GM23338 (cell line): ENCODE results near the gene SETBP1. TPM values are rescaled to one million over a fixed set of nuclear protein-coding genes. Genes with fewer than 3 reads are reported as not detected.

Source experiments
- ATAC-seq: fragments of 200-7000 bp; cut with Tn5 transposase; 3 replicates; pipeline ENCODE4 v1.9.1; 2020
- DNase-seq: peaks from one replicate; pipeline ENCODE4 v3.0.0-alpha.2; 2015; ENCODE audit warnings: low spot score
- H2AFZ ChIP-seq: fragments of 200-600 bp; sonication (generic); 2 replicates; pipeline ENCODE4 v1.8.0; 2016; ENCODE audit warnings: antibody characterized with exemption, mild to moderate bottlenecking, moderate library complexity
- H3F3A ChIP-seq: fragments of 200-600 bp; sonication (generic); replicated peaks from 2 replicates; pipeline ENCODE4 v1.8.0; 2017; ENCODE audit warnings: antibody characterized with exemption, mixed run types, low read depth
- H3K27ac ChIP-seq: fragments of 200-600 bp; sonication (generic); 2 replicates; pipeline ENCODE4 v1.6.1; 2016; ENCODE audit warnings: low read depth
- H3K27me3 ChIP-seq: fragments of 200-600 bp; sonication (generic); 2 replicates; pipeline ENCODE4 v1.8.0; 2016; ENCODE audit warnings: mild to moderate bottlenecking, mixed run types, moderate library complexity; ENCODE audit not compliant: insufficient read depth
- H3K36me3 ChIP-seq: fragments of 200-600 bp; sonication (generic); 2 replicates; pipeline ENCODE4 v1.8.0; 2016; ENCODE audit warnings: mild to moderate bottlenecking; ENCODE audit not compliant: insufficient read depth
- H3K4me1 ChIP-seq: fragments of 200-600 bp; sonication (generic); 2 replicates; pipeline ENCODE4 v1.8.0; 2016; ENCODE audit warnings: mild to moderate bottlenecking, moderate library complexity; ENCODE audit not compliant: insufficient read depth
- H3K4me2 ChIP-seq: fragments of 200-600 bp; sonication (generic); 2 replicates; pipeline ENCODE4 v1.7.1; 2017; ENCODE audit warnings: mixed run types
- H3K4me3 ChIP-seq: fragments of 200-600 bp; sonication (generic); 2 replicates; pipeline ENCODE4 v1.6.1; 2016; ENCODE audit warnings: mixed run types
- H3K79me2 ChIP-seq: fragments of 200-600 bp; sonication (generic); replicated peaks from 2 replicates; pipeline ENCODE4 v1.8.0; 2017; ENCODE audit warnings: mild to moderate bottlenecking; ENCODE audit not compliant: insufficient read depth
- H3K9me2 ChIP-seq: fragments of 200-600 bp; sonication (generic); 2 replicates; pipeline ENCODE4 v1.8.0; 2017; ENCODE audit not compliant: insufficient read depth
- H4K20me1 ChIP-seq: fragments of 200-600 bp; sonication (generic); replicated peaks from 2 replicates; pipeline ENCODE4 v1.8.0; 2017; ENCODE audit warnings: mild to moderate bottlenecking; ENCODE audit not compliant: insufficient read depth
- H3K27ac Mint-ChIP-seq: 2 replicates; pipeline ENCODE4 v1.8.0; 2020; ENCODE audit warnings: inconsistent platforms, mild to moderate bottlenecking, moderate library complexity, mixed read lengths
- H3K27me3 Mint-ChIP-seq: 3 replicates; pipeline ENCODE4 v1.8.0; 2022; ENCODE audit warnings: low read depth, mild to moderate bottlenecking, moderate library complexity, mixed read lengths, inconsistent platforms; ENCODE audit not compliant: insufficient read depth, poor library complexity
- H3K36me3 Mint-ChIP-seq: 3 replicates; pipeline ENCODE4 v1.8.0; 2021; ENCODE audit warnings: low read depth, mild to moderate bottlenecking, inconsistent platforms, moderate library complexity, mixed read lengths
- H3K4me1 Mint-ChIP-seq: 3 replicates; pipeline ENCODE4 v1.8.0; 2020; ENCODE audit warnings: mild to moderate bottlenecking, inconsistent platforms, mixed read lengths
- H3K4me3 Mint-ChIP-seq: 3 replicates; pipeline ENCODE4 v1.8.0; 2021; ENCODE audit warnings: moderate library complexity, mild to moderate bottlenecking, inconsistent platforms, mixed read lengths
- H3K9me3 Mint-ChIP-seq: 3 replicates; pipeline ENCODE4 v1.8.0; 2020; ENCODE audit warnings: moderate library complexity, mild to moderate bottlenecking, inconsistent platforms, mixed read lengths
- CREB1 ChIP-seq: fragments of 250-450 bp; sonication (Bioruptor Pico); IDR thresholded peaks from 2 replicates; pipeline ENCODE4 v1.5.0; 2020; ENCODE audit warnings: low read depth, mild to moderate bottlenecking, moderate library complexity
- ETS1 ChIP-seq: IDR thresholded peaks from 2 replicates; pipeline ENCODE4 v1.6.1; 2016; ENCODE audit warnings: antibody characterized with exemption
- EZH2 ChIP-seq: fragments of 200-600 bp; sonication (generic); IDR thresholded peaks from one replicate; pipeline ENCODE4 v1.8.0; 2017; ENCODE audit warnings: antibody characterized with exemption, mild to moderate bottlenecking, low read depth; ENCODE audit not compliant: unreplicated experiment
- EZH2phosphoT487 ChIP-seq: fragments of 200-600 bp; sonication (generic); IDR thresholded peaks from one replicate; pipeline ENCODE4 v1.8.1; 2018; ENCODE audit warnings: antibody characterized with exemption; ENCODE audit not compliant: unreplicated experiment
- JUNB ChIP-seq: IDR thresholded peaks from one replicate; pipeline ENCODE4 v1.6.1; 2016; ENCODE audit warnings: antibody characterized with exemption; ENCODE audit not compliant: unreplicated experiment
- NANOG ChIP-seq: IDR thresholded peaks from 2 replicates; pipeline ENCODE4 v1.6.1; 2016; ENCODE audit warnings: antibody characterized with exemption, borderline replicate concordance
- POLR2AphosphoS5 ChIP-seq: IDR thresholded peaks from 2 replicates; pipeline ENCODE4 v1.6.1; 2016; ENCODE audit warnings: antibody characterized with exemption, low read depth
- REST ChIP-seq: IDR thresholded peaks from one replicate; pipeline ENCODE4 v1.6.1; 2018; ENCODE audit warnings: antibody characterized with exemption; ENCODE audit not compliant: unreplicated experiment
- STAT1 ChIP-seq: IDR thresholded peaks from one replicate; pipeline ENCODE4 v1.6.1; 2016; ENCODE audit warnings: antibody characterized with exemption; ENCODE audit not compliant: unreplicated experiment
- ZNF114 ChIP-seq: fragments of 250-450 bp; sonication (Bioruptor Pico); IDR thresholded peaks from 2 replicates; pipeline ENCODE4 v1.5.0; 2020; ENCODE audit warnings: mild to moderate bottlenecking, moderate library complexity
- ZNF331 ChIP-seq: fragments of 250-450 bp; sonication (Bioruptor Pico); IDR thresholded peaks from 2 replicates; pipeline ENCODE4 v1.5.0; 2020; ENCODE audit warnings: low read depth, mild to moderate bottlenecking, moderate library complexity
- ZNF462 ChIP-seq: fragments of 250-450 bp; sonication (Bioruptor Pico); IDR thresholded peaks from 2 replicates; pipeline ENCODE4 v1.5.0; 2020; ENCODE audit warnings: mild to moderate bottlenecking, moderate library complexity
- polyA plus RNA-seq: library from polyadenylated mRNA; unstranded; fragments of >200 nt; fragmentation: Nextera tagmentation; extraction: Ambion mirVana; gene quantifications from 2 replicates; pipeline ENCODE4 v1.2.1, GENCODE V29; 2016
- total RNA-seq: library from RNA; depleted of rRNA; stranded (reverse); fragments of >200 nt; shearing (Covaris generic); gene quantifications from 2 replicates; pipeline ENCODE4 v1.2.3, GENCODE V29; 2014
- TF ChIP-seq, protein P1 (sequence below), 2 experiments: fragments of 200-600 bp in 1 of 2; sonication (generic) in 1 of 2; conservative IDR thresholded peaks; 2 replicates each; pipeline versions ENCODE4 v1.5.1 to v1.6.1; 2016 to 2017; ENCODE audit warnings: antibody characterized with exemption in 2 of 2, low read depth in 2 of 2, mild to moderate bottlenecking in 2 of 2, moderate library complexity in 1 of 2

SETBP1 gene
- total and polyA plus RNA-seq, 2 experiments from 2014 or later, result 1.6 to 5.5 TPM

DNA sequence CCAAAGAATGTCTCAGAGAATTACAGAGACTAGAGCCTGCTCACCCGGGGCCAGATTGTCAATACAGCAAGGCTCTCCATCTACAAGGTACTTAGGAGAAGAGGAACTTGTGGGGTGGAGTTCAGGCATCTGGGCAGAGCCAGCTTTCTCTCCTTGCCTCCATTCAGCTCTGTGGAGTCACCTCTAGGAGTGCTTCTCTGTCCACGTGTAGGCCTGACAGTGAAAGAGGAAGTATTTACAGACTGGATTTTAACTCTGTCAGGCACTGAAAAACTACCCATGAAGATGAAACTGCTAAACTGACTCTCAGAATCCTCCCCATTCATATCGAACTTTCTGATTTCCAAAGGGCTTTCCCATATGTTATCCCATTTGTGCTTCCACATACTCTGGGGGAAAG lies 315.6 kb downstream of the SETBP1 start:
- no peaks in the 10 kb centered on the region for H3K79me2 ChIP-seq
- Mint-ChIP-seq H3K4me3 (no peak overlapping the region), H3K27ac (no peak overlapping the region), H3K9me3 (peaks cover 9% of the 10 kb centered on the region; the same call in 2 of the 3 replicates), H3K4me1 (no peaks in the 10 kb centered on the region), H3K36me3 (peaks cover 7% of the 10 kb centered on the region; the same call in 2 of the 3 replicates), H3K27me3 (no peaks in the 10 kb centered on the region)
- H3K4me3 ChIP-seq, result no peak overlapping the region
- no peak overlapping the region for H3K4me2 ChIP-seq
- no peaks in the 10 kb centered on the region for H3K36me3 ChIP-seq
- H3K27ac ChIP-seq, result no peak overlapping the region
- DNase-seq (no peak), ATAC-seq (no peak)
- no peaks in the 10 kb centered on the region for H3K9me2 ChIP-seq
- no peaks in the 10 kb centered on the region for H3K4me1 ChIP-seq
- H3K27me3 ChIP-seq, result no peaks in the 10 kb centered on the region
- H4K20me1 ChIP-seq, result no peaks in the 10 kb centered on the region
- H3F3A ChIP-seq, result no peaks in the 10 kb centered on the region
- H2AFZ ChIP-seq, result no peak overlapping the region
- TF ChIP-seq ETS1 (no peak), ZNF462 (no peak), ZNF331 (CRISPR knock-in tag) (no peak), EZH2phosphoT487 (no peak), CREB1 (no peak), POLR2AphosphoS5 (no peak), ZNF114 (CRISPR knock-in tag) (no peak), NANOG (no peak), STAT1 (no peak), JUNB (no peak), REST (no peak), EZH2 (no peak)
- TF ChIP-seq, protein P1, sequence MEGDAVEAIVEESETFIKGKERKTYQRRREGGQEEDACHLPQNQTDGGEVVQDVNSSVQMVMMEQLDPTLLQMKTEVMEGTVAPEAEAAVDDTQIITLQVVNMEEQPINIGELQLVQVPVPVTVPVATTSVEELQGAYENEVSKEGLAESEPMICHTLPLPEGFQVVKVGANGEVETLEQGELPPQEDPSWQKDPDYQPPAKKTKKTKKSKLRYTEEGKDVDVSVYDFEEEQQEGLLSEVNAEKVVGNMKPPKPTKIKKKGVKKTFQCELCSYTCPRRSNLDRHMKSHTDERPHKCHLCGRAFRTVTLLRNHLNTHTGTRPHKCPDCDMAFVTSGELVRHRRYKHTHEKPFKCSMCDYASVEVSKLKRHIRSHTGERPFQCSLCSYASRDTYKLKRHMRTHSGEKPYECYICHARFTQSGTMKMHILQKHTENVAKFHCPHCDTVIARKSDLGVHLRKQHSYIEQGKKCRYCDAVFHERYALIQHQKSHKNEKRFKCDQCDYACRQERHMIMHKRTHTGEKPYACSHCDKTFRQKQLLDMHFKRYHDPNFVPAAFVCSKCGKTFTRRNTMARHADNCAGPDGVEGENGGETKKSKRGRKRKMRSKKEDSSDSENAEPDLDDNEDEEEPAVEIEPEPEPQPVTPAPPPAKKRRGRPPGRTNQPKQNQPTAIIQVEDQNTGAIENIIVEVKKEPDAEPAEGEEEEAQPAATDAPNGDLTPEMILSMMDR (conservative IDR thresholded peaks at IDR 0.05; ENCODE audit: low read depth in 2 of 2), result no peak
